ENCODE data around the gene DAB1. TPM values are rescaled to one million over a fixed set of nuclear protein-coding genes. Genes with fewer than 3 reads are reported as not detected.

The DAB1 gene
- total RNA-seq, 1 donor from 2014 or later: 1.9 TPM

- no peak for TF ChIP-seq CTCF (IDR thresholded peaks at IDR 0.05; ENCODE audit: unreplicated experiment)
- Mint-ChIP-seq H3K27me3 (ENCODE audit: low read depth) (peaks cover 18% of the 10 kb centered on the region), H3K36me3 (peaks cover 8% of the 10 kb centered on the region), H3K4me1 (no peaks in the 10 kb centered on the region), H3K27ac (no peak overlapping the region), H3K9me3 (peaks cover 17% of the 10 kb centered on the region), H3K4me3 (no peak overlapping the region)
- no peak for DNase-seq (ENCODE audit: low spot score in 2 of 2, unreplicated experiment in 2 of 2)
Measured at GRCh38 chr1:57411262-57411661, 12.6 kb downstream of the DAB1 start.

GRCh38 chr1:57410508-57410907, 13.4 kb downstream of the DAB1 start:
- H3K27me3 Mint-ChIP-seq (ENCODE audit: low read depth): peaks cover 11% of the 10 kb centered on the region
- no peak overlapping the region for H3K27ac Mint-ChIP-seq
- no peaks in the 10 kb centered on the region for H3K4me1 Mint-ChIP-seq
- peaks cover 8% of the 10 kb centered on the region for H3K36me3 Mint-ChIP-seq
- no peak for DNase-seq (ENCODE audit: low spot score in 2 of 2, unreplicated experiment in 2 of 2)
- TF ChIP-seq CTCF (IDR thresholded peaks at IDR 0.05; ENCODE audit: unreplicated experiment): no peak
- H3K4me3 Mint-ChIP-seq: no peak overlapping the region
- H3K9me3 Mint-ChIP-seq: peaks cover 17% of the 10 kb centered on the region

- no peak for DNase-seq (ENCODE audit: low spot score in 2 of 2, unreplicated experiment in 2 of 2)
- H3K27ac Mint-ChIP-seq: no peak overlapping the region
- TF ChIP-seq CTCF (IDR thresholded peaks at IDR 0.05; ENCODE audit: unreplicated experiment): no peak
- peaks cover 8% of the 10 kb centered on the region for H3K36me3 Mint-ChIP-seq
- H3K27me3 Mint-ChIP-seq (ENCODE audit: low read depth): peaks cover 10% of the 10 kb centered on the region
- peaks cover 9% of the 10 kb centered on the region for H3K9me3 Mint-ChIP-seq
- no peaks in the 10 kb centered on the region for H3K4me1 Mint-ChIP-seq
- H3K4me3 Mint-ChIP-seq: no peak overlapping the region
Measured at GRCh38 chr1:57407928-57408327, 15.9 kb downstream of the DAB1 start.

GRCh38 chr1:57406428-57406970, 17.4 kb downstream of the DAB1 start:
- Mint-ChIP-seq H3K4me3 (no peak overlapping the region), H3K27me3 (ENCODE audit: low read depth) (peaks cover 12% of the 10 kb centered on the region), H3K36me3 (no peaks in the 10 kb centered on the region), H3K9me3 (no peaks in the 10 kb centered on the region), H3K4me1 (no peaks in the 10 kb centered on the region), H3K27ac (no peak overlapping the region)
- TF ChIP-seq CTCF (IDR thresholded peaks at IDR 0.05; ENCODE audit: unreplicated experiment): no peak
- DNase-seq (ENCODE audit: low spot score in 2 of 2, unreplicated experiment in 2 of 2): no peak

GRCh38 chr1:57404884-57405283, 19.0 kb downstream of the DAB1 start:
- H3K9me3 Mint-ChIP-seq: no peaks in the 10 kb centered on the region
- no peak overlapping the region for H3K4me3 Mint-ChIP-seq
- no peak for DNase-seq (ENCODE audit: low spot score in 2 of 2, unreplicated experiment in 2 of 2)

More at GRCh38 chr1:57404884-57405283, 19.0 kb downstream of the DAB1 start:
- no peak for TF ChIP-seq CTCF (IDR thresholded peaks at IDR 0.05; ENCODE audit: unreplicated experiment)
- Mint-ChIP-seq H3K27ac (no peak overlapping the region), H3K36me3 (no peaks in the 10 kb centered on the region), H3K27me3 (ENCODE audit: low read depth) (peaks cover 12% of the 10 kb centered on the region), H3K4me1 (no peaks in the 10 kb centered on the region)
